GM19025 (cell line): ENCODE measurements around the gene DTX2.
"Not testable (repeated sequence)": the region's sequence is repeated elsewhere in the genome, so short reads cannot be mapped to it uniquely, and the experiment has no call there.

ENCODE experiments used
- ATAC-seq: cut with Tn5 transposase; IDR thresholded peaks from one replicate; pipeline ENCODE4 v1.9.1; 2021; ENCODE audit warnings: mild to moderate bottlenecking, low read depth, moderate library complexity; ENCODE audit not compliant: unreplicated experiment

Gene DTX2

DNA sequence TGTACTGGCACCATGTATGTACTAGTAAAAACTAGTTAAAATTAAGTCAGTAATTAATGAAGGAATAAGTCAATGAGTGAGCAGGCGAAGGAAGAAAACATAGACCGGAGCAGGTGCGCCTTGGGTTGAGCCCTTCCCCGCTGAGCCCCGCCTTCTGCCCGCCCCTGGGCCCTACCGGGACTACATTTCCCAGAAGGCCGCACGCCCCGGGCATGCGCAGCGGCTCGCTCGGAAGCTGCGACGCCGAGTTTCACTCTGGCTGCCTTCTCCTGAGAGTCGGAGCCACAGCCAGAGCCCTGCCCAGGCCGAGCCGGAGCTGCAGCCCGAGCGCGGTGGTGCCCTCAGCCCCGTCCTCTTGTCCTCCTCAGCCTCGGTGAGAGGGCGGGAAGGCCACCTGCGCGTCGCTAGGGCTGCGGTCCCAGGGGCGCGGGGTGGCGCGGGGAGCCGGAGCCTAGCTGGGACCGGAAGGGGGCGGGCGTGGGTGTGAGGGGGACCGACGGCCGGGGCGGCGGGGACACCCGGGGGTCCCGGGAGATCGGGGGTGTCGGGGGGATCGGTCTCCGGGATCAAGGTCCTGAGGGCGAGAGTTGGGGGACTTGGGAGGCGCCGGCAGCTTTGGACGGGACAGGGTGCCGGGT is at the start of gene DTX2:
Gene DTX2, plus strand, starts transcription at position 246 of the 638 bp plus-strand sequence. CDS start 18,801 bp downstream, outside the sequence.
- ATAC-seq = peak; percentile 98

DNA sequence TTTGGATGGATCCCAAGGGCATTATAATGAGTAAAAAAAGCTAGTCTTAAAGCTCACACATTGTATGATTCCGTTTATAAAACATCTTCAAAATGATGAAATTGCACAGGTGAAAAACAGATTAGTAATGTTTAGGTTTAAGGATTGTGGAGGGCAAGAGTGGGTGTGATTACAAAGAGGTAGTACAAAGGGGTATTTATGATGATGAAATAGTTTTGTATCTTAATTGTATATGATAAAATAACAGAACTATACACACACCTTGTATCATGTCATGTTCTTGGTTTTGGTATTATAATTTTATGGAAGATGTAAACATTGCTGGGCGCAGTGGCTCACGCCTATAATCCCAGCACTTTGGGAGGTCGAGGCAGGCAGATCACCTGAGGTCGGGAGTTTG is 49.3 kb upstream of the DTX2 start:
- ATAC-seq = no peak

DNA sequence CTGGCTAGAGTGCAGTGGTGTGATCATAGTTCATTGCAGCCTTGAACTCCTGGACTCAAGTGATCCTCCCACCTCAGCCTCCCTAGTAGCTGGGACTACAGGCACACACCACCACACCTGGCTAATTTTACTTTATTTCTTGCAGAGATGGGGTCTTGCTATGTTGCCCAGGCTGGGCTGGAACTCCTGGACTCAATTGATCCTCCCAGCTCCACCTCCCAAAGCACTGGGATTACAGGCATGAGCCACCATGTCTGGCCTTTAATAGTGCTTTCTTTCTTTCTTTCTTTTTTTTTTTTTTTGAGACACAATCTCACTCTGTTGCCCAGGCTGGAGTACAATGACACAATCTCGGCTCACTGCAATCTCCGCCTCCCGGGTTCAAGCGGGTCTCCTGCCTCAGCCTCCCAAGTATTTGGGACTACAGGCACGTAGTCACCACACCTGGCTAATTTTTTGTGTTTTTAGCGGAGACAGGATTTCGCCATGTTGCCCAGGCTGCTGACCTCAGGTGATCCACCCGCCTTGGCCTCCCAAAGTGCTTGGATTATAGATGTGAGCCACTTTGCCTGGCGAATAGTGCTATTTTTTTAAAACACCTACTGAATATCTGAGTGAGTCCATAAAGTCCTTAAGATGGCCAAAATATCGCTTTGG is 43.7 kb upstream of the DTX2 start:
- ATAC-seq = not testable (repeated sequence)

DNA sequence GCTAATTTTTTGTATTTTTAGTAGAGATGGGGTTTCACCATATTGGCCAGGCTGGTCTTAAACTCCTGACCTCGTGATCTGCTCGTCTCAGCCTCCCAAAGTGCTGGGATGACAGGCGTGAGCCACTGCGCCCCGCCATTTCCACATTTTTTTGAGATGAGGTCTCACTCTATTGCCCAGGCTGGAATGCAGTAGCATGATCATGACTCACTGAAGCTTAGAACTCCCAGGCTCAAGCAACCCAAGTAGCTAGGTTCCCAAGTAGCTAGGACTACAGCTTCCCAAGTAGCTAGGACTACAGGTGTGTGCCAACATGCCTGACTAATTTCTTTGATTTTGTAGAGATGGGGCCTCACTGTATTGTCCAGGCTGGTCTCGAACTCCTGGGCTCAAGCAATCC is 40.4 kb upstream of the DTX2 start:
- not testable (repeated sequence) for ATAC-seq

DNA sequence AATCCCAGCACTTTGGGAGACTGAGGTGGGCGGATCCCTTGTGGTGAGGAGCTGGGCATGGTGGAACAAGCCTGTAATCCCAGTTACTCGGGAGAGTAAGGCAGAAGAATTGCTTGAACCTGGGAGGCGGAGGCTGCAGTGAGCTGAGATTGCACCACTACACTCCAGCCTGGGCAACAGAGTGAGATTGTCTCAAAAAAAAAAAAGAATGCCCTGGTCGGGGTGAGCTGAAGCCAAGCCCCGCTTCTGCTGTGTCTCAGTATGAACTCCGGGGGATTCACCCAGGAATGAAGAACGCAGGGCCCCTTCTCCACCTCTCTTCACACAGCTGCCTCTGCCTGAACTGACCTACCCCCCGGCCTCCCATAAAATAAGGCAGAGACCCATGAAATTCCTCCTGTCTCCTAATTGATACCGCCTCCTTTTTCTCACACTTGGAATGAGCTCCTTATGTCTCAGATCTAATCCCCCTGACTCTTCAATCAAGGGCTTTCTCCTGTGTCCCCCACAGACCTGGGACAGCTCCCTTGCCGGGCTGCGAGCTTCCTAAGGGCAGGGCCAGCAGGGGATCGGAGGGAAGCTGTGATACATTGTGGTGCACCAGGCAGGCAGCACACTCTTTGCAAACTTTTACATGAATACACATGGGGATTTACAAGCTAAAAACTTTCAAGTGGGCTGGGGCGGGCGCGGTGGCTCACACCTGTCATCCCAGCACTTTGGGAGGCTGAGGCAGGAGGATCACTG is 37.7 kb upstream of the DTX2 start:
- ATAC-seq = no peak

DNA sequence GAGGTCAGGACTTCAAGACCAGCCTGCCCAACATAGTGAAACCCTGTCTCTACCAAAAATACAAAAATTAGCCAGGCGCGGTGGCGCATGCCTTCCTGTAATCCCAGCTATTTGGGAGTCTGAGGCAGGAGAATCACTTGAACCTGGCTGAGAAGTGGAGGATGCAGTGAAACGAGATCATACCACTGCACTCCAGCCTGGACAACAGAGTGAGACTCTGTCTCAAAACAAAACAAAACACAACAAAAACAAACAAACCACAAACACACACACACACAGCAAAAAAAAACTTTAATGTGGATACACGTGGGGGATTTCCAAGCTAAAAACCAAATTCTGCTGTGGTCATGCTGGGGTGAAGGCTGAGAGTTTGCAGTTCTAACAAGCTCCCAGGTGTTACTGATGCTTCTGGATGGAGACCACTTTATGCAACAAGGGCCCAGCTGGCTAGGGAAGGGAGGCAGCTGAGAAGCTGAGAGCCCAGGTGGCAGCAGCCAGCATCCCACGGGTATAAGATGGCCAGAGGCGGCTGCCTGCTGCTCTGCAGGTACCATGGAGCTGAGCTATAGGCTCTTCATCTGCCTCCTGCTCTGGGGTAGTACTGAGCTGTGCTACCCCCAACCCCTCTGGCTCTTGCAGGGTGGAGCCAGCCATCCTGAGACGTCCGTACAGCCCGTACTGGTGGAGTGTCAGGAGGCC is 36.9 kb upstream of the DTX2 start, which contains the start of gene ZP3:
Gene ZP3, plus strand, starts transcription at position 538 of the 699 bp plus-strand sequence. Its CDS starts 15 bp downstream, at position 553.
- peak; percentile 75 for ATAC-seq

DNA sequence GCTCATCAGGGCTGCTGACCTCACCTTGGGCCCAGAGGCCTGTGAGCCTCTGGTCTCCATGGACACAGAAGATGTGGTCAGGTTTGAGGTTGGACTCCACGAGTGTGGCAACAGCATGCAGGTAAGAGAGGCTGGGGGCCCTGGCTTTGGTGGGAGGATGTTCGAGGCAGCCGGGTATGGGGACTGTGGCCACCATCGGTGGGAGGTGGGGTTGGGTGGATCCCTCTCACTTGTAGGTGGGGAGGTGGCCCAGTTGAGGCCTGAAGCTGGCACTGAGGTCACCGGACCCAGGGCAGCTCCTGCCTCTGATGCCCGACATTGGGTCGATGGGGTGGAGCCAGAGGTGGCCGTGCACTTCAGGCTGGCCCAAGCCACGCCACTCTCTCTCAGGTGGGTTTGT is 36.4 kb upstream of the DTX2 start:
- no peak for ATAC-seq

DNA sequence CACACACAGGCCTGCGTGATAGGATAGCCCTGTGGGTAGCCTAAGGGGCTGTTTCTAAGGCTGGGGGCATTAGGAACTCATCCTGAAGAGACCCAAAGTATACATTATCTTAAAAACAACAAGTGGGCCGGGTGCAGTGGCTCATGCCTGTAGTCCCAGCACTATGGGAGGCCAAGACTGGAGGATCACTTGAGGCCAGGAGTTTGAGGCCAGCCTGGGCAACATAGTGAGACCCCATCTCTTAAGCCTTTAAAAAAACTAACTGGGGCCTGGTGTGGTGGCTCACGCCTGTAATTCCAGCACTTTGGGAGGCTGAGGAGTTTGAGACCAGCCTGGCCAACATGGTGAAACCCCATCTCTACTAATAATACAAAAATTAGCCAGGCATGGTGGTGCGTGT is 36.0 kb upstream of the DTX2 start:
- ATAC-seq = not testable (repeated sequence)

DNA sequence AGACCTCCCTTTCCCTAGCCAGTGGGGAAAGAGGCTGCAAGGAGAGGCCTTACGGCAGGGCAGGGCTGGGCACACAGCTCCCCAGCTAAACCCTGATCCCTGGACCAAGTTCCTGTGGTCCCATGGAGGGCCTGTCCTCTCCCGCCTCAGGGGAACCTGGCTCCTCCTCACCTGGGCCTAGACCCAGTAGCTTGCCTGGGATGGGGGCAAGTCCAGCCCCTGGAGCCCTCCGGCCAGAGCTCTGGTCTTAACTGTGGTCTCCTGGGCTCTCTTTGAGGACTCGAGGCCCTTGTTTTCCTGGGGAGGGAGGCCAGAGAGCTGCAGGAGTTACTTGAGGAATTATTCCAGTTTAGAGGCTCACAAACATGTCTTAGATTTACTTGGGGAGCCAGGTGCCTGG is 35.3 kb upstream of the DTX2 start:
- ATAC-seq = no peak

DNA sequence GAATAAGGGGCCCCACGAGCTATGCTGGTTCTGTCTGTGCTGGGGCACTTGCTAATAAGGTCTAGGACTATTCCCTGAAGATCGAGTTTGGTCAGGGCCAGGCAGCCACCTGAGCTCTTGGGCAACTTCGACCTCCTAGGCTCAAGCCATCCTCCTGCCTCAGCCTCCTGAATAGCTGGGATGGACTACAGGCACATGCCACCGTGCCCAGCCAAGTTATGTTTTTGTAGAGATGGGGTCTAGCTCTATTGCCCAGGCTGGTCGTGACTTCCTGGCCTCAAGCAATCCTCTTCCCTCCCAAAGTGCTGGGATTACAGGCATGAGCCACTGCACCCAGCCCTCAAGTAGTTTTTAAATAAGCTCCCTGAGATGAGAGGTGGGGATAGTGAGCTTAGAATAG is 33.9 kb upstream of the DTX2 start:
- ATAC-seq = no peak

DNA sequence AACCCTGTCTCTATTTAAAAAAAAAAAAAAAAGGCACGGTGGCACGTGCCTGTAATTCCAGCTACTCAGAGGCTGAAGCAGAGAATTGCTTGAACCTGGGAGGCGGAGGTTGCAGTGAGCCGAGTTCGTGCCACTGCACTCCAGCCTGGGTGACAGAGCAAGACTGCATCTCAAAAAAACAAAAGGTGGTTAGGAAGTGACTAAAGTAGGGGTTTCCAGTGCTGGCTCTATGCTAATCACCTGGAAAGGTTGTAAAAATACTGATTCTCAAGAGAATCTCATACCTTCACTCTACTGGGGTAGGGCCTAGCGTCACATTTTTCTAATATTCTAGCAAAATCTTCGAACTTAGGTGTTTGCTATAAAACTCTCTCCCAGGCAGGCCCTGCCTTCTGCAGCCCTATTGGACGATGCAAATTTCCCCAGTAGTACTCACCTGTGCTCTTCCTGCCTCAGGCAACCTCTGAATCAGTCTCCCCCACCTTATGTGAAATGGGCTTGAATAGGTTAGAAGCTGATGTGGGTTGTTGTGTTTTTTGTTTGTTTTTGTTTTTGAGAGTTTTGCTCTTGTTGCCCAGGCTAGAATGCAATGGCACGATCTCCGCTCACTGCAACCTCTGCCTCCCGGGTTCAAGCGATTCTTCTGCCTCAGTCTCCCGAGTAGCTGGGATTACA is 33.2 kb upstream of the DTX2 start:
- no peak for ATAC-seq

DNA sequence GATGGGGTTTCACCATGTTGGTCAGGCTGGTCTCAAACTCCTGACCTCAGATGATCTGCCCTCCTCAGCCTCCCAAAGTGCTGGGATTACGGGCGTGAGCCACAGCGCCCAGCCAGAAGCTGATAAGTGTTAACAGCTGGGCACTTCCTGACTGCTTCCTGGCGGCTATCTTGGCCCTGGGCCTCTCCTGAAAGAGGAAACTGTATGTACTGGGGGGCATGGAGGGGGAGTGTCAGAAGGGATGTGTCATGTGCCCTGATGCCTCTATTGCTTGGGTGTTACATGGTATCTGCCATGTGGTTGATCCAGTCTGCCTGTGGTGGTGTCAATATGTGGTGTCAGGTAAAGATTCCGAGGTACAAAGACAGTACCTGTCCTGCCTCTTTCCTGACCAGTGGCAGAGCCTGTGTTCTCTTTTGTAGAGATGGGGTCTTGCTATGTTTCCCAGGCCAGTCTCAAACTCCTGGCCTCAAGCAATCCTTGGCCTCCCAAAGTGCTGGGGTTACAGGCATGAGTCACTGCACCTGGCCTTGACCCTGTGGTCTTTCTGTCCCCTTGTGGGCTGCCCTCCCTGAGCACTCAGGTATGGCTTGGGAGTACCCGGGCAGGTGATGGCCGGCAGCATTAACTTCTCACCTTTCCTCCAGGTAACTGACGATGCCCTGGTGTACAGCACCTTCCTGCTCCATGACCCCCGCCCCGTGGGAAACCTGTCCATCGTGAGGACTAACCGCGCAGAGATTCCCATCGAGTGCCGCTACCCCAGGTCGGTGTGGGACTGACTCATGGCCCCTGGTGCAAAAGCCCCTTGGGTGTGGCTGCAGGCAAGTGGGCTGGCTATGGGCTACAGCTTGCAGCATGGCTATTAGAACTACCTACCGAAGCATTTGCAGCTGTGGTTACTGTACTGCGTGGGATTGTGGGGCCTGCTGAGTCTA is 32.4 kb upstream of the DTX2 start:
- no peak for ATAC-seq

DNA sequence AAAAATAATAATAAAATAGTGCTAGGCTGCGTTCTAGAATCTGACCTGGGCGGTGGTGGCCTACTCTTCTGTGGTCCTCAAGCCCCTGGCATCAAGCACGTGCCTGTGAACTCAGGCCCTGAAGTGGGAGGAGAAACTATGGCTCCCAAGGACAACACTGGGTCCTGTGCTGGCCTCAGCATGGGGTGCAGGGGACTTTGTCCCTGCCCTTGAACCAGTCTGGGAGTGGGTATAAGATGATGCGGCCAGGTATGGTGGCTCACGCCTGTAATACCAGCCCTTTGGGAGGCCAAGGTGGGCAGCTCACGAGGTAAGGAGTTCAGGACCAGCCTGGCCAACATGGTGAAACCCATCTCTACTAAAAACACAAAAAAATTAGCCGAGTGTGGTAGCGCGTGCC is 31.3 kb upstream of the DTX2 start:
- ATAC-seq = no peak

DNA sequence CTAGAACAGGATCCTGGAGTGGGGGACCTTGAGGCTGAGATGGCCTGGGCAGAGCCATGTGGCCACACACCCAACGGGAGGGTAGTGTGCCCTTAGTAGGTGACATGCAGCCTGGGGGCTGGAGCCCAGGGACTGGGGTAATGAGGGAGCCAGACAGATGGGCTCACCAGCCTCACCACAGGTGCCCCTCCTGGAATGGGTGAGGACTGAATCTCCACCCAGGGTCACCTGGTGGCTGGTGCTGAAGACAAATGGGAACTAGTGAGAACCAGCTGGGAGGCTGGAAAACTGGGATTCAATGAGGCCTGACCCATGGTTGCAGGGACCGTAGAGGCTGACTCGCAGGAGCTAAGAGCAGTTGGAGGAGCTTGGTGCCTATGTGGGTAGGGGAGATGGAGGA is 30.7 kb upstream of the DTX2 start:
- ATAC-seq = no peak

DNA sequence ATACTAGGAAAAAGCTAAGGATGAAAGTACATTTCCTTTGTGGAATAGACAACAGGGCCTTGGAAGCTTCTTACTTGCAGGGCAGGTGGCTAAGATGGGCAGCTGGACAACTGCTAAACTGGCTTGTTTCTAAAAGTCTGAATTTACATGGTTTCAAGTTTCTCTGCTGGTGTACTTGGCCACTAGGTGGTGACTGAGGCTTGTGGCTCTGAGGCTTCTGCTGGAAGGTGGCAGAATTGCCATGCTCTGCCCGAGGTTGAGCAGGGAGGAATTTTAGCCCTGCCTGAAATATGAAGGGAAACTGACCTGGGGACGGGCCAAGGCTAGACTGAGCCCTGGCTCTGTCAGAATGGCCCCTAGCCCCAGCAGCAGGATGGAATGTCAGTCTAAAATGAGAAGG is 23.6 kb upstream of the DTX2 start:
- peak; percentile 70 for ATAC-seq

DNA sequence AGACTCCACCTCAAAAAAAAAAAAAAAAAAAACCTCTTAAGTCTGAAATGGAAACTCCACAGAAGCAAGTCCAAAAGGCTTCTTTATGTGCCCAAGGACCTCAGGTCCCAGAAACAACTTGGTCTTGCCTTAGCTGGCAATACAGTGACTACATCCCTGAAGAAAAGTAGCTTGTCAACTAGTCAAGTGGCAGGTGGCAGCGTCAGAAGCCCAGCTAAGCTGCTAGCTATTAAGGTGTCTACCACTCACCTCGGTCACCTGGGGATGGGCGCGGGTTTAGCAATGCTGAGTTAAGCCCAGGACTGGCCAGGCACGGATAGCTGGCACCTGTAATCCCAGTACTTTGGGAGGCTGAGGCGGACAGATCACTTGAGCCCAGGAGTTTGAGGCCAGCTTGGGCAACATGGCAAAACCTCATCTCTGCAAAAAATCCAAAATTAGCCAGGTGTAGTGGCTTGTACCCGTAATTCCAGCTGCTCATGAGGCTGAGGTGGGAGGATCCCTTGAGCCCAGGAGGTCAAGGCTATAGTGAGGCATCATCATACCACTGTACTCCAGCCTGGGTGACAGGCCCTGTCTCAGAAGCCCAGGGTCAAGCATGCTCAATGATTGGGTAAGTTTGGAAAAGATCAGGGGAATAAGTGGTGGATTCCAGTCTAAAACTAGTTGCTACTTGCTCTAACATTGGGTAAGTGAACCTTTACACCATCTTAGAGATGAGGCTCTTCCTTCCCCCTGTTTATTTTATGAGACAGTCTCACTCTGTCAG is 22.2 kb upstream of the DTX2 start:
- ATAC-seq = not testable (repeated sequence)

DNA sequence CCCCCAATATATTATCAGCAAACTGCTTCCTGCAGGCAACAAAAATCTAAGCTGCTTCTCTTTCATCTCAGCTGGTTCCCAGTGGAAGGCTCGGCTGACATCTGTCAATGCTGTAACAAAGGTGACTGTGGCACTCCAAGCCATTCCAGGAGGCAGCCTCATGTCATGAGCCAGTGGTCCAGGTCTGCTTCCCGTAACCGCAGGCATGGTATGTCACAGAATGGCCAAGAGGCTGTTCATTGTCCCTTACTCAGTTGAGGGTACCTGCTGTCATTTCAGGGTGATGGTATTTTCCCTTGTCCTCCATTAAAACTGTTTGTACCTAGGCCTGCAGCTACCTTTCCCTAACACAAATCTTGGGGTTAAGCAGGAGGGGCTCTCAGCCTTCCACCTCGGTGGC is 21.1 kb upstream of the DTX2 start:
- not testable (repeated sequence) for ATAC-seq

DNA sequence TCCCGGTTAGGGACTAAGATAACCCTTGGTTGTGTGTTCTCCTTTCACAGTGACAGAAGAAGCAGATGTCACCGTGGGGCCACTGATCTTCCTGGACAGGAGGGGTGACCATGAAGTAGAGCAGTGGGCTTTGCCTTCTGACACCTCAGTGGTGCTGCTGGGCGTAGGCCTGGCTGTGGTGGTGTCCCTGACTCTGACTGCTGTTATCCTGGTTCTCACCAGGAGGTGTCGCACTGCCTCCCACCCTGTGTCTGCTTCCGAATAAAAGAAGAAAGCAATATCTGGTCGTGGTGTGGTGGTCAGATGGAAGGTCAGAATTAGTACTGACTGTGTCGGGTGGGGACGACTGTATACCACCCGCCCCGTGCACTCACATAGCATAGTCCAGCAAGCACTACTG is 19.7 kb upstream of the DTX2 start:
- not testable (repeated sequence) for ATAC-seq
